Fibroblast of lung (primary cell): ENCODE measurements around the gene KCNK15.

Source experiments
- CTCF ChIP-seq, 2 donors: IDR thresholded peaks in 1 of 2; conservative IDR thresholded peaks in 1 of 2; 1 replicate in 1 of 2; 2 replicates in 1 of 2; pipeline ENCODE4 v1.5.1; 2011 to 2012; ENCODE audit warnings: low read length in 2 of 2, control low read depth in 1 of 2, inconsistent platforms in 1 of 2, low read depth in 1 of 2, mild to moderate bottlenecking in 1 of 2
- EZH2 ChIP-seq: IDR thresholded peaks from 2 replicates; pipeline ENCODE4 v1.5.1; 2012; ENCODE audit warnings: low read length, control low read depth, mild to moderate bottlenecking; ENCODE audit errors: missing control alignments

DNA sequence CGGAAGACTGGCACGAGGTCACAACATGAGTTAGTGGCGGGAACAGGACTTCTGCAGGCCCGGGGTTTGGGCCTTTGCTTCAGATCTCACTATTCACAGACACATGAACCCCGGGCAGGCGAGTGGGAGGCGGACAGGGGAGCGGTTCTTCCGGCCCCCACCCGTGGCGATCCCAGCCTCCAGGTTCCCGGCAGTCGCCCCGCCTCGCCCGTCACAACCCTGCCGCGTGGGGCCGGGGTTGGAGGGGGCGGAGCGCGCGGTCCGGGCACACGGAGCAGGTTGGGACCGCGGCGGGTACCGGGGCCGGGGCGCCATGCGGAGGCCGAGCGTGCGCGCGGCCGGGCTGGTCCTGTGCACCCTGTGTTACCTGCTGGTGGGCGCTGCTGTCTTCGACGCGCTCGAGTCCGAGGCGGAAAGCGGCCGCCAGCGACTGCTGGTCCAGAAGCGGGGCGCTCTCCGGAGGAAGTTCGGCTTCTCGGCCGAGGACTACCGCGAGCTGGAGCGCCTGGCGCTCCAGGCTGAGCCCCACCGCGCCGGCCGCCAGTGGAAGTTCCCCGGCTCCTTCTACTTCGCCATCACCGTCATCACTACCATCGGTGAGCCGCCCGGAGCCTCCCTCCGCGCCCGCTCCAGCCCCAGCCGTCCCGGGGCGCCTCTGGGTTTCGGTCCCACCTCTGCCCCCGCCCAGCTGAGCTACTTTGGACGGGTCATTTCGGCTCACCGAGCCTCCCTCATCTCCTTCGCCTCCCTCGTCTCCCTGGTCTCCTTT lies at the start of gene KCNK15:
- TF ChIP-seq CTCF (conservative IDR thresholded peaks at IDR 0.05 in 1 of 2, IDR thresholded peaks at IDR 0.05 in 1 of 2; ENCODE audit: low read depth in 1 of 2, low read length in 2 of 2) (no peak), EZH2 (peak; percentile 76)
